GM18951 (cell line): ENCODE results near the gene TWIST2.

Source experiments
- POLR2A ChIP-seq: IDR thresholded peaks from 4 replicates; pipeline ENCODE4 v1.6.1; 2011; ENCODE audit warnings: mild to moderate bottlenecking; ENCODE audit not compliant: insufficient read length, insufficient read depth; ENCODE audit errors: extremely low read depth
- in situ Hi-C: fragments of 300-500 bp; cut with MboI; formaldehyde crosslinking; loops from one replicate; pipeline ENCODE4 v1.12.0; 2022; ENCODE audit warnings: low sequenced_read_pairs, mixed read lengths, inconsistent platforms; ENCODE audit not compliant: unreplicated experiment

The TWIST2 gene

DNA sequence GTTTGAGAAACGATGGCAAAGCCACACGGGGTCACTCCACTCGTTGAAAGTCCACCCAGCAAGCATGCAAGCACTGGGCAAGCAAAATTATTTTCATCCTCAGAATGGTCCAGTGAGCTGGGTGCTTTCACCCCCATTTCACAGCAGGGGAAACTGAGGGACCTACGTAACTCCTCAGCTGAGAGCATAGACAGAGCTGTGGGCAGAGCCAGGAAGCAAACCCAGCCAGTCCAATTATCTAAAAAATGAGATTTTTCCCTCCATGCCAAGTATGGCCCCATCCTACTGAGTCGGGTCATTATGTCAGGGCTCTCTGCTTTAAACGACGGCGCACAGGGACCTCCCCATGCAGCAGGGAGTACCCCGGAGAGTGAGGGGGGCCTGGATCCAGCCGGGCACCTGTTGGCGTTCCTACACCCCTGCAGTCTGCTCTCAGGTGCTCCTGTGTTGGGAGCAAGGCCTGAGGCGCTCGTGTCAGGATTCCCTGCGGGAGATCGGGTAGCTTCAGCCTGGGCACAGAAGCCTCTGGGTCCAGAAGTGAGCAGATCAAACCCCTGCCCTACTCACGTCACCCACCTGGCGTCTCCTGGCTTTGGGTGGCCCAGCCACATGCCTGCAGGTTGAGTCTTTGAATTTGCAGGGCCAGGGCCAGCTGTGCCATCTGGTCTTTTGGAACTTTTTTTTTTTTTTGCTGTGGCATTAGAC is 17.3 kb downstream of the TWIST2 start:
- TF ChIP-seq POLR2A: no peak
- in situ Hi-C loops: no loop called here

DNA sequence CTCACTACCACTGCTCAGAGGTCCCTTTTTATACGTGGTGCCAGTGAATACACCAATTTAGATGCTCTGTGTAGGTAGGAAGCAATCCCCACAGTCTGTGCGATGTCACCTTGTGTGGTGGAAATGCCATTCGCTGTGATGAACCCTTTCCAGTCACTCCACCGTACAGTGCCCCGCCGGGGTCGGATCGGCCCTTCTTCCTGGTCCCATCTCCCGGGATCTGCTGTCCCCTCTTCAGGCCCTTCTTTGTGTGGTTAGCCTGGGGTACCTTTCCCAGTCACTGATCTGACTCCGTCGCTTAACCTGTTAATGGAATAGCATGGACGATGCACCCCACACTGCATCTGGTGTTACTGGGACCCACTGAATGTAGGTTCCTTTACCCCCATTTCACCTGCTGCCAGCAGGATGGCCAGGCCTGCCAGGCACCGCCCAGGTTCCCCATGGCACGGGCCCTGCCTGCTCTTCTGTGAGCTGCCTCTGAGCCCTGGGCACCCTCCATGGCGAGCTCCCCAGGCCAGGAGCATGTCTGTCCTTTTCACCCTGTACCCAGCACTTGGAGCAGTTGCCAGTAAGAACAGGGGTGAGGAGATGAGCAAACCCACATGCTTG is 18.0 kb downstream of the TWIST2 start:
- no peak for TF ChIP-seq POLR2A
- in situ Hi-C loops: no loop called here

DNA sequence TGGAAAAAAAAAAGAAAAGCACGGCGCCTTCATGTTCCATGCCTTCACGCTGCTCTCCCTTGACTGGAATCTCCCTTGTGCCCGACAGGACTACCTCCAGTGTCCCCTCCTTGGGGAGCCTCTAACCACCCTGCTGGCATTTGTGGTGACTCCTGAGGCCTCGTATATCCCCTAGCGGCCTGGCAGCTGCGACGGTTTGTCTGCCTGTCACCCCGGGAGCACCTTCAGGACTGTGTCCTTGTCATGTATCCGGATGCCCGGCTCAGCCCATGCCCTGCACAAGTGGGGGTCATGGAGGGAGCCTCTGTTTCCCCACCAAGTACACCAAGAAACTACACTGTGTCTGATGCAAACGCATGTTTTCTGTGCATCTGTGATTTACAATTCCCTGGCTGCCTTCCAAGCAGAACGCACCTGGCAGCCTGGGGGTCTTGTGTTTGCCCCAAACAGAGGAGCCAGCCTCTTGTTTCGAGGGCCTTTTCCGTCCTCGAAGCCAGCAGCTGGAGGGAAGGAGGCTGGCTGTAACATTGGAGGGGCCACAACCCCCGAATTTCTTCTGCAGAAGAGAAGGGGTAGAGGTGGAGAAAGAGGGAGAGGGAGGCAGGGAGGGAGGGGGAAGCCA is 18.9 kb downstream of the TWIST2 start:
- no peak for TF ChIP-seq POLR2A
- in situ Hi-C loops: no loop called here

DNA sequence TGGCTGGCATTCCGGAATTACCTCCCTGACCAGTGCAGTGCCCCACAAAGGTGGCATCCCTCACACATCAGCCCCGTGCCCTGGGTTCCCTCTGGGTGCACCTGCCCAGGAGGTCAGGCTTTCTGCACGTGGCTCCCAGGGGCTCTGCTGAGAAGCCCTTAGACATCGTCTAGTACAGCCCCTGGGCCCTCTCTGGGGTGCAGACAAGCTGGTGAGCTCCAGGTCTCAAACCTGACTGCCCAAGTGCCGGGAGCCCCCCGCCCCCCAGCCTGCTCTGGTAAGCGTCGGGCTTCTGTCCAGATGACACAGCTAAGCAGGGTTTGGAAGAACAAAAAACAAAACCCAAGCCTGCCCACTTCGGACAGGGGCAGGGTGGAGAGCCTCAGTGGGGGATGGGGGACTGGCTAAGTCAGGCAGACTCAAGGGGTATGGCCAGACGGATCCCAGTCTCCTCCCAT is 20.2 kb downstream of the TWIST2 start:
- TF ChIP-seq POLR2A: no peak
- in situ Hi-C loops: no loop called here

DNA sequence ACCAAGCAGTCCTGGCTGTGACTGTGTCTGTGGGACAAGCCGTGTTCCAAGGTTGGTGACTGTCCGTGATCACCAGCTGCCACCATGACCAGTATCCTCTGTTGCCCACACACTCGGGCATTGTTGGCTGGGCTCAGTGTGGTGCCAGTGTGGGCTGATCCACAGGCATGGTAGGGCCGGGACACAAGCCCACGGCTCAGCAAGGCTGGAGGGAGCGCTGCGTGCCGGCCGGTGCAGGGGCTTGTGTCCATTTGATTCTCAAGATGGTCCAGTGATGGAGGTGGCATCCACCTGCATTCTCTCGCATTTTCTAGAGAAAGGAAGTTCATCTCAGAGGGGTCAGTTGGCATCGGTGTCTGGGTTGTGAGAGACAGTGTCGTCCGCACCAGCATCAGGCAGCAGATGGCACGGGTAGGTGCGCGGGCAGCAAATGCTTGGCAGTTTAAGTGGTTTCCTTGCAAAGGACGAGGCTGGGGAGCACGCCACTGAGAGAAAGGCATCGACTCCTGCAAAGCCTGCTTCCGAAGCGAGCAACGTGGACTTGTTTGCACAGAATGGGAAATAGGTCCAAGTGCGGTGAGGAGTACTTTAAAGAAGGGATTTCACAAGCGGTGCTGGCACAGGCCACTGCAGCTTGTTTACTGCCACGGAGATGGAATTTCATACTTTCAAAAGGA is 20.9 kb downstream of the TWIST2 start:
- TF ChIP-seq POLR2A: no peak
- in situ Hi-C loops: no loop called here

DNA sequence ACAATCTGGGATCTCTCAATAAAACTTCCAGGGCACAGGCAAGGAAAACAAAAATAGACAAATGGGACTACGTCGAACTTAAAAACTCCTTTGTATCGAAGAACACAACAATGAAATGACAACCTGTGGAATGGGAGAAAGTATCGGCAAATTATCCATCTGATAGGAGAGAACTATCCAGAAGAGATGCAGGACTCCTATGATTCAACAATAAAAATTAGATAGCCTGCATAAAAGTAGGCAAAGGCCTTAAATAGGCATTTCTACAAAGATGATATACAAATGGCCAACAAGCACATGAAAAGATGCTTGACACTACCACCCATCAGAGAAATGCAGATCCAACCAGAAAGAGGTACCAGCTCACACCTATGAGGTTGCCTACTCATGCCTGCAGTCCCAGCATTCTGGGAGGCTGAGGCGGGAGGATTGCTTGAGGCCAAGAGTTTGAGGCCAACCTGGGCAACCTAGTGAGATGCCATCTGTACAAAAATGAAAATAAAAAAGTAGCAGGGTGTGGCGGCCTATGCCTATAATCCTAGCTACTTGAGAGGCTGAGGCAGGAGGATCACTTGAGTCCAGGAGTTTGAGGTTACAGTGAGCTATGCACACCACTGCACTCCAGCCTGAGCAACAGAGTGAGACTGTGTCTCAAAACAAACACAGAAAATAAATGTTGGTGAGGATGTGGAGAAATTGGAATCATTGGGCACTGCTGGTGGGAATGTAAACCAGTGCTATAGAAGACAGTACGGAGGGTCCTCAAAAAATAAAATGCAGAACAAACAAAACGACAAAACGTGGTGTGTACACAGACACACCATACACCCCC is 21.6 kb downstream of the TWIST2 start:
- in situ Hi-C loops: no loop called here
- no peak for TF ChIP-seq POLR2A

DNA sequence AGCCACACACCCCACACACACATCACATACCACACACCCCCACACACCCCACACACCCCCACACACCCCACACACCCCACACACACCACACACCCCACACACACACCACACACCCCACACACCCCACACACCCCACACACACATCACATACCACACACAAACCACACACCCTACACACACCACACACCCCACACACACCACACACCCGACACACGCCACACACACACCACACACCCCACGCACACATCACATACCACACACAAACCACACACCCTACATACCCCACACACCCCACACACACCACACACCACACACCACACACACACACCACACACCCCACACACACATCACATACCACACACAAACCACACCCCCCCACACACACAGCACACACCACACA is 22.4 kb downstream of the TWIST2 start:
- in situ Hi-C loops: no loop called here
- no peak for TF ChIP-seq POLR2A

DNA sequence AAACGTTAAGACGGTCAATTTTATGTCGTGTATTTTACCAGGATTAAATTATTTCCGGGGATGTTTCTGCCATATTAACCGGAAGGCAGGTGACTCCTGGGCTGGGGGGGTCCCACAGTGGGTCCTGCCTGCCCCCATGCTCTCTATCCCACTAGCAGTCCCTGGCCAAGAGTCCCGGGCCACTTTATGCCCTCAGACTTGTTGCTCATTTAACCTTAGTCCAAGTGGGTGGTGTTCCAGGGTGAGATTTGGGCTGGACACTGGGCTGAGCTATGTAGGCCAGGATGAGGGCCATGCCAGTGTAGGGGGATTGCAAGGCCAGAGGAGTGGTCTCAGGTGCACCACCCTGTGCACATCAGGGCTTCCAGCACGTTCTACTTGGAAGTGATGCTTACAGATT is 24.1 kb downstream of the TWIST2 start:
- in situ Hi-C loops: no loop called here
- no peak for TF ChIP-seq POLR2A

DNA sequence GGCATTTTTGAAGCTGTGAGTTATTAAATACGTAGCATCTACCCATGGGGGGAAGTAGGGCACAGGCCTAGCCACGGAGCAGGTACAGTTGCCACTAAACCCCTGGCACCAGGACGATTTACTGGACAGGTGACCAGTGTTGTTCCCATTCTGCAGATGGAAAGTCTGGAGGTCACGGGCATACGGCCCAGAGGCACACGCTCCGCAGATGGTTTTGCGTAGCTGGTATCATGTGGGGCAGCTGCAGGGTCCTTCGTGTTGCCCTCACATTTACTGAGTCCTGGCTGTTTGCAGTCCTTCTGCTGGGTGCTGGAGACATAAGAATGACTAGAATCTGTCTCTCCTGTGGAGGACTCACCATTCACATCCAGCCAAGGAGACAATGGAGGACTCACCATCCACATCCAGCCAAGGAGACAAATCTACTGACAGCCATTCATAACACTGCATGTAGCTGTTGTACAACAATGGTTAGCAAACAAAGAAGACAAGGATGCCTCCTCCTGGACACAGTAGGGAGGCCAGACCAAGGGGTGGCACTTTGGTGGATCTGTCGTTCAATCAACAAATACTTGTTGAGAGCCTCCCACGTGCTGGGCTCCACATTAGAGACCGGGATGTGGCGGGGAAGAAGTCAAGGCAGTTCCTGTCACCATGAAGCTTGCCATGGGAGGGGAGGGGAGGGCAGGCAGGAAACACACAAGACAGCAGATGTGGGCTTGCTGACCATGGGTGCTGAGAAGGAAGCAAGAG is 24.9 kb downstream of the TWIST2 start:
- no peak for TF ChIP-seq POLR2A
- in situ Hi-C loops: no loop called here

DNA sequence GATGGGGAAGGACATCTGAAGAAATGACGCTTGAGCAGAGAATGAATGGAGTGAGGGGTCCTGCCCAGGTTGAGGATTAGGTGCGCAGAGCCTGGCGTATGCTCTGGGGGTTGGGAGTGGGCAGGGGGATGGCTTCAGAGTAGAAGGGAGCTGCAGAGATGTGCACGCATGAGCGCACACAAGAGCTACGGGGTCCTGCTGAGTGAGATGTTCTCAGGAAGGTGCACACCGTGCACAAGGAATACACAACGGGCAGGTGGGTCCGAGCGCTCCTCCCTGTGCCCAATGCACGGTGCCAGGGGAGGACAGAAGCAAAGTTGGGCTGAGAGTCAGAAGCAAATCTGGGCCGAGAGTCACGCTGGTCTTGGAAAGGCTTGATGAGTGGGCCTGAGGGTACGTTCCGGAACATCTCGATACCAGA is 25.5 kb downstream of the TWIST2 start:
- in situ Hi-C loops: no loop called here
- TF ChIP-seq POLR2A: no peak

DNA sequence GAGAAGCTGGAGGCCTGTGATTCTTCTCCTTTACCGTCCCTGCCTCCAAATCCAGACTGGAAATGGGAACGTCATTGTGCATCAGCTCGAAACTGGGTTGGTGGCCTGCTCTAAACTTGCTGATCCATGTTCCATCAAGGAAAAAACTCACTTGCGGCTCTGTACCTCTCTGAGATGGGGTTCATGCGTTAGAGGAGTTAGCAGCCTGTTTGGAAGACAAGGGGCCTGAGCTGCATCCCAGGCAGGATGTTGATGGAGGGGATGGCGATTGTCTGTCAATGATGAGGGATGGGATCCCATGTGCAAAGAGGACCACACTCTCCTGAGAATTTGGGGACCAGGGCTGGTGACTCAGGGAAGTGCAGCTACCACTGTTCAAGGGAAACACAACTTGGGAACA is 26.0 kb downstream of the TWIST2 start:
- TF ChIP-seq POLR2A: no peak

DNA sequence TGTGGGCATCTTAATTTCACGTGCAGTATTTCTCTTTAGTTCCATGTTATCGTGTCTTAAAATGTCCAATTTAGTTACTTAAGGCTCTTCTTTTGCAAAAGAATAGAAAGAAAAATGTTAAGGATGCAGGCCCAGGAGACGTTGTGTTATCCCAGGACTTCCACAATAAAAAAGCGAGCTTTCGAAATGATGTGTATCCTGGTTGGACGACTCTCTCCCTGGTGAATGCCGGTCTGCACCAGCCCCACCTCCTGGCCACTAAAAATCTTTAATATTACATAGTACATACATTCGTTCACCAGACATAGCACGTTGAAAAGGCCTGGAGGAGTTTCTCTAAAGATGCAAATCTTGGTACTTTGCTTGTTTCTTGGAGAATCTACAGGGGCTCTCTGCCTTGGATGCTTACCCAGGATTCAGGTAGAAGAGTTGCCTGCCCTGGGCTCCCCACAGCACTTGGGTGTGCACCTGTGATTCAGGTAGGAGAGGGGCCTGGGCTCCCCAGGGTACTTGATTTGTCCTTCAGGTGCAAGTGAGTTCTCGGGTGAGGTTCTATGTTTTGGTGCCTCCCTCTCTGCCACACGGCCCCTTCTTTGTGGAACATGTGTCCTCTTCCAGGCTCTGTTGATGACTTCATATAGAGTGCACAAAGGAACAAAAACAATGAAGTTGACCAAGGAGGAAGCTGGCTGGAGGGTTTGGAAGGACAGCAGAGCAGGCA is 26.6 kb downstream of the TWIST2 start:
- no peak for TF ChIP-seq POLR2A
- in situ Hi-C loops: no loop called here

More for the DNA sequence above, 26.0 kb downstream of the TWIST2 start:
- in situ Hi-C loops: no loop called here

DNA sequence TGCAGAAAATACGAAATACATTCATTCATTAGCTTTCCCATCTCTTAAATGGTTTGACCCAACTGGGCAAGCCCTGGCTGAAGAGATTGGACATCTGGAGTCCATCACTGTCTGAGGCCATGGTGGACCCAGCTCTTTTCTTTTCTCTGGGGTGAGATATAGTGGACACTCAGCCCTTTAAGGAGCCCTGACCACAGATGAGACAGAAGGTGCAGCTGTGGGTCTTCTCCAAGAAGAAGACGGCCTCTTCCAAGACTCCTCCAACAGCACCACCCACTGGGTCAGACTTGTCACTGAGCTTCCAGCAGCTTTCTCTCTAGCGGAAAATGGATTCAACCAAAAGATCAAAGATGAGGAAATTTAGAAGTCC is 27.2 kb downstream of the TWIST2 start:
- TF ChIP-seq POLR2A: no peak
- in situ Hi-C loops: no loop called here
